HepG2 (cell line): ENCODE results near the gene TBC1D2B. TPM values are rescaled to one million over a fixed set of nuclear protein-coding genes. Genes with fewer than 3 reads are reported as not detected.

Source experiments
- ATAC-seq: fragments of 200-7000 bp; cut with Tn5 transposase; 3 replicates; pipeline ENCODE4 v1.9.1; 2020; ENCODE audit warnings: mild to moderate bottlenecking, moderate library complexity
- BruUV-seq: library from RNA; stranded (reverse); fragments of 400-500 nt; replicated peaks from 2 replicates; lab custom pipeline; 2021; lab: Mats Ljungman, UMichigan
- CTCF ChIA-PET: fragments of 300-600 bp; formaldehyde crosslinking; extraction: SDS; loops from one replicate; lab custom pipeline; 2021; ENCODE audit warnings: low total read pairs, inconsistent platforms, low intra/inter-chr PET ratio; lab: Yijun Ruan, JAX
- POLR2A ChIA-PET: fragments of 350-600 bp; sonication (Branson Sonifier 250); formaldehyde crosslinking; loops from one replicate; lab custom pipeline; 2020; ENCODE audit warnings: antibody characterized with exemption, inconsistent platforms; lab: Yijun Ruan, JAX
- DNase-seq: peaks from one replicate; pipeline ENCODE4 v3.0.0-alpha.2; 2015; ENCODE audit warnings: low spot score
- FAIRE-seq: peaks from 3 replicates; lab custom pipeline; 2011; peaks lifted over from hg19 to GRCh38; lab: Jason Lieb, UNC
- H2AFZ ChIP-seq: one replicate; pipeline ENCODE4 v1.6.1; 2011; ENCODE audit warnings: low read length, inconsistent platforms
- H3K27ac ChIP-seq: fragments of 300-600 bp; 3 replicates; pipeline ENCODE4 v1.8.0; 2011; ENCODE audit warnings: mixed run types, mild to moderate bottlenecking, mixed read lengths, low read length, inconsistent platforms; ENCODE audit not compliant: insufficient read depth; ENCODE audit errors: extremely low read length
- H3K27me3 ChIP-seq, 2 experiments: fragments of 200-600 bp in 1 of 2; 2 replicates in 1 of 2; 3 replicates in 1 of 2; pipeline versions ENCODE4 v1.6.0 to v1.8.0; 2011; ENCODE audit warnings: low read length in 2 of 2, mild to moderate bottlenecking in 2 of 2, moderate library complexity in 2 of 2, inconsistent platforms in 1 of 2; ENCODE audit not compliant: insufficient read depth in 2 of 2, control insufficient read depth in 1 of 2
- H3K36me3 ChIP-seq, 2 experiments: fragments of 200-600 bp in 1 of 2; replicated peaks in 1 of 2; 2 replicates in 1 of 2; 3 replicates in 1 of 2; pipeline versions ENCODE4 v1.5.1 to v1.8.0; 2011; ENCODE audit warnings: low read length in 2 of 2, inconsistent platforms in 1 of 2; ENCODE audit not compliant: insufficient read depth in 2 of 2, control insufficient read depth in 1 of 2
- H3K4me1 ChIP-seq: 2 replicates; pipeline ENCODE4 v1.5.1; 2012; ENCODE audit warnings: low read length, inconsistent platforms; ENCODE audit not compliant: insufficient read depth
- H3K4me2 ChIP-seq: 2 replicates; pipeline ENCODE4 v1.6.0; 2011; ENCODE audit warnings: low read depth, low read length, inconsistent platforms
- H3K4me3 ChIP-seq, 3 experiments: fragments of 200-600 bp in 1 of 3; sonication (generic), shearing (Covaris generic) in 1 of 3; replicated peaks in 1 of 3; 2 replicates each; pipeline ENCODE4 v1.5.1; 2011 to 2016; ENCODE audit warnings: low read length in 3 of 3, inconsistent platforms in 2 of 3, low read depth in 2 of 3, mild to moderate bottlenecking in 2 of 3, control low read depth in 1 of 3, mixed read lengths in 1 of 3; ENCODE audit not compliant: insufficient read depth in 1 of 3
- H3K79me2 ChIP-seq: one replicate; pipeline ENCODE4 v1.6.1; 2011; ENCODE audit warnings: low read length, inconsistent platforms; ENCODE audit not compliant: insufficient read depth
- H3K9ac ChIP-seq: 2 replicates; pipeline ENCODE4 v1.6.0; 2011; ENCODE audit warnings: mild to moderate bottlenecking, low read depth, low read length, inconsistent platforms; ENCODE audit not compliant: insufficient read depth
- H3K9me3 ChIP-seq: 2 replicates; pipeline ENCODE4 v1.5.1; 2012; ENCODE audit warnings: mild to moderate bottlenecking, low read length
- H4K20me1 ChIP-seq: 2 replicates; pipeline ENCODE4 v1.6.0; 2011; ENCODE audit warnings: inconsistent platforms, mild to moderate bottlenecking, low read length, moderate library complexity; ENCODE audit not compliant: insufficient read depth
- KLF11 ChIP-seq: IDR thresholded peaks from 2 replicates; pipeline ENCODE4 v1.6.1; 2016; ENCODE audit warnings: missing compliant biosample characterization
- LCORL ChIP-seq, 2 experiments: fragments of 450-650 bp in 1 of 2; sonication (generic) in 1 of 2; formaldehyde crosslinking in 1 of 2; IDR thresholded peaks; 2 replicates each; pipeline versions ENCODE4 v1.5.0 to v1.6.1; 2017 to 2020; ENCODE audit warnings: antibody characterized with exemption in 1 of 2, missing genetic modification reagents in 1 of 2
- NCOA5 ChIP-seq: sonication (generic); formaldehyde crosslinking; IDR thresholded peaks from 2 replicates; pipeline ENCODE4 v1.4.0; 2020; ENCODE audit warnings: missing genetic modification reagents
- POLR2AphosphoS2 ChIP-seq: IDR thresholded peaks from 2 replicates; pipeline ENCODE4 v1.6.1; 2011; ENCODE audit warnings: low read depth, low read length, improper control_type of control experiment
- POLR2G ChIP-seq: fragments of 200-400 bp; formaldehyde crosslinking; IDR thresholded peaks from 2 replicates; pipeline ENCODE4 v1.6.1; 2018; ENCODE audit warnings: mild to moderate bottlenecking, low read depth, low read length, moderate library complexity
- RBM22 ChIP-seq: fragments of 200-400 bp; formaldehyde crosslinking; optimal IDR thresholded peaks from 2 replicates; pipeline ENCODE3; 2017; ENCODE audit warnings: mild to moderate bottlenecking, low read length, moderate library complexity
- USF2 ChIP-seq, 2 experiments: sonication (generic) in 1 of 2; formaldehyde crosslinking in 1 of 2; IDR thresholded peaks; 2 replicates each; pipeline versions ENCODE4 v1.5.1 to v1.6.1; 2011 to 2020; ENCODE audit warnings: borderline replicate concordance in 1 of 2, low read depth in 1 of 2, low read length in 1 of 2, mild to moderate bottlenecking in 1 of 2, missing genetic modification reagents in 1 of 2, moderate library complexity in 1 of 2
- ZFX ChIP-seq: sonication (generic); formaldehyde crosslinking; IDR thresholded peaks from 2 replicates; pipeline ENCODE4 v1.4.0; 2020; ENCODE audit warnings: mild to moderate bottlenecking, low read depth, missing genetic modification reagents, moderate library complexity
- ZNF282 ChIP-seq: fragments of 450-650 bp; IDR thresholded peaks from 2 replicates; pipeline ENCODE4 v1.6.1; 2018; ENCODE audit not compliant: partially characterized antibody
- ZNF382 ChIP-seq: sonication (generic); formaldehyde crosslinking; IDR thresholded peaks from 2 replicates; pipeline ENCODE4 v1.5.0; 2020; ENCODE audit warnings: missing genetic modification reagents, mild to moderate bottlenecking, borderline replicate concordance
- ZNF44 ChIP-seq: sonication (generic); formaldehyde crosslinking; IDR thresholded peaks from 2 replicates; pipeline ENCODE4 v1.5.1; 2020; ENCODE audit warnings: mild to moderate bottlenecking, missing genetic modification reagents
- ZNF703 ChIP-seq: sonication (generic); formaldehyde crosslinking; IDR thresholded peaks from 2 replicates; pipeline ENCODE4 v1.5.1; 2020; ENCODE audit warnings: missing genetic modification reagents, mild to moderate bottlenecking, moderate library complexity, borderline replicate concordance
- ZZZ3 ChIP-seq: sonication (generic); formaldehyde crosslinking; IDR thresholded peaks from 2 replicates; pipeline ENCODE4 v1.4.0; 2020; ENCODE audit warnings: missing genetic modification reagents, mild to moderate bottlenecking, borderline replicate concordance
- WGBS: methylation state at CpG from one replicate; pipeline ENCODE4 v1.1.6; 2017; ENCODE audit warnings: low lambda C conversion rate; 5-methylcytosine and 5-hydroxymethylcytosine counted together
- in situ Hi-C: cut with HindIII; loops from 2 replicates; pipeline ENCODE4 v1.10.0; 2017; ENCODE audit warnings: low pct_unique_long_range_greater_than_20kb; ENCODE audit not compliant: extremely low pct_ligation_motif_present
- intact Hi-C: fragments of 100-400 bp; cut with micrococcal nuclease; formaldehyde crosslinking; loops from one replicate; pipeline ENCODE4 v1.10.0; 2022; ENCODE audit not compliant: unreplicated experiment
- polyA plus RNA-seq, 8 experiments: library from polyadenylated mRNA; depleted of rRNA in 3 of 8; stranded (reverse) in 7 of 8; unstranded in 1 of 8; fragments of >200 nt; fragmentation: Illumina TruSeq in 4 of 8; extraction: Trizol in 4 of 8; gene quantifications; 2 replicates each; pipeline versions ENCODE4 v1.2.1 to v1.2.3, GENCODE V29; 2011 to 2016; ENCODE audit warnings: low read depth in 4 of 8, missing spikeins in 1 of 8, mixed read lengths in 1 of 8; ENCODE audit not compliant: insufficient read depth in 1 of 8
- total RNA-seq, 5 experiments: library from RNA; depleted of rRNA; stranded (reverse); fragments of >200 nt; fragmentation: Illumina TruSeq; extraction: Trizol; gene quantifications; 2 replicates each; pipeline ENCODE4 v1.2.3, GENCODE V29; 2016; ENCODE audit warnings: low read depth in 1 of 5
- TF ChIP-seq, protein P1 (sequence below): sonication (generic); formaldehyde crosslinking; IDR thresholded peaks from 2 replicates; pipeline ENCODE4 v1.8.1; 2022; ENCODE audit warnings: low read depth, mild to moderate bottlenecking, missing genetic modification reagents
- TF ChIP-seq, protein P2 (sequence below): IDR thresholded peaks from 2 replicates; pipeline ENCODE4 v1.6.1; 2018; ENCODE audit warnings: missing genetic modification reagents, mild to moderate bottlenecking, missing compliant biosample characterization
- TF ChIP-seq, protein P3 (sequence below): sonication (generic); formaldehyde crosslinking; IDR thresholded peaks from 2 replicates; pipeline ENCODE4 v1.8.1; 2023; ENCODE audit warnings: mild to moderate bottlenecking, inconsistent platforms, moderate library complexity, missing genetic modification reagents, borderline replicate concordance

Gene TBC1D2B
- total and polyA plus RNA-seq, 2 of the 13 experiments (the other 11 are each of a cell fraction or from before 2014, with no cell fraction given), result 10.1 to 14.4 TPM

DNA sequence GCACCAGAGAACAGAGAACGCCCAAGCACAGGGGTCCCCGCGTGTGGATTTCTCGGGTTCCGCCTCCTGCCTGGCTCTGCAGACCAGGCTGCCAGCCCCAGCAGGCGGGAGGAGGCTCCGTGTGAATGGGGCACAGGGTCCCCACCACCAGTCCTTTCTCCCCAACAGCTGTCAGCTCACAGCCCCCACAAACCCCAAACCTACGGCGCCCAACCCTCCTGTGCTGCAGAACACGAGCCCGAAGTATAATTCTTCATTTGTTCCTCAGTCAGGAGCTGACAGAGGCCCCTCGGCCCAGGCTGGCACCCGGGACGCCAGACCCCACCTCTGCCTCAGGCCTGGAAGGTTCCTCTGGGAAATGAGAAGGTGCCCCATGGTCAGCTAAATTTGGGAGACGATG is 78.0 kb downstream of the TBC1D2B start (continued):
- TF ChIP-seq ZFX (CRISPR knock-in tag) (no peak), POLR2G (no peak), USF2 (IDR thresholded peaks at IDR 0.05; ENCODE audit: low read depth, low read length) (no peak), USF2 (CRISPR knock-in tag; IDR thresholded peaks at IDR 0.05; ENCODE audit: borderline replicate concordance) (no peak), POLR2AphosphoS2 (no peak), ZNF382 (no peak), ZZZ3 (CRISPR knock-in tag) (no peak), RBM22 (no peak), NCOA5 (no peak), ZNF44 (no peak)
- TF ChIP-seq, all 625 proteins: peak for 0

- FAIRE-seq, result no peak
- in situ Hi-C loops, result no loop called here
- TF ChIP-seq, protein P1, sequence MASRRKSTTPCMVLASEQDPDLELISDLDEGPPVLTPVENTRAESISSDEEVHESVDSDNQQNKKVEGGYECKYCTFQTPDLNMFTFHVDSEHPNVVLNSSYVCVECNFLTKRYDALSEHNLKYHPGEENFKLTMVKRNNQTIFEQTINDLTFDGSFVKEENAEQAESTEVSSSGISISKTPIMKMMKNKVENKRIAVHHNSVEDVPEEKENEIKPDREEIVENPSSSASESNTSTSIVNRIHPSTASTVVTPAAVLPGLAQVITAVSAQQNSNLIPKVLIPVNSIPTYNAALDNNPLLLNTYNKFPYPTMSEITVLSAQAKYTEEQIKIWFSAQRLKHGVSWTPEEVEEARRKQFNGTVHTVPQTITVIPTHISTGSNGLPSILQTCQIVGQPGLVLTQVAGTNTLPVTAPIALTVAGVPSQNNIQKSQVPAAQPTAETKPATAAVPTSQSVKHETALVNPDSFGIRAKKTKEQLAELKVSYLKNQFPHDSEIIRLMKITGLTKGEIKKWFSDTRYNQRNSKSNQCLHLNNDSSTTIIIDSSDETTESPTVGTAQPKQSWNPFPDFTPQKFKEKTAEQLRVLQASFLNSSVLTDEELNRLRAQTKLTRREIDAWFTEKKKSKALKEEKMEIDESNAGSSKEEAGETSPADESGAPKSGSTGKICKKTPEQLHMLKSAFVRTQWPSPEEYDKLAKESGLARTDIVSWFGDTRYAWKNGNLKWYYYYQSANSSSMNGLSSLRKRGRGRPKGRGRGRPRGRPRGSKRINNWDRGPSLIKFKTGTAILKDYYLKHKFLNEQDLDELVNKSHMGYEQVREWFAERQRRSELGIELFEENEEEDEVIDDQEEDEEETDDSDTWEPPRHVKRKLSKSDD (CRISPR knock-in tag), result no peak
- no peak for TF ChIP-seq POLR2AphosphoS2
- no peak for TF ChIP-seq ZNF282
- TF ChIP-seq ZNF703 (CRISPR knock-in tag), result no peak
- no peak for TF ChIP-seq KLF11 (CRISPR knock-in tag)
- TF ChIP-seq, protein P2, sequence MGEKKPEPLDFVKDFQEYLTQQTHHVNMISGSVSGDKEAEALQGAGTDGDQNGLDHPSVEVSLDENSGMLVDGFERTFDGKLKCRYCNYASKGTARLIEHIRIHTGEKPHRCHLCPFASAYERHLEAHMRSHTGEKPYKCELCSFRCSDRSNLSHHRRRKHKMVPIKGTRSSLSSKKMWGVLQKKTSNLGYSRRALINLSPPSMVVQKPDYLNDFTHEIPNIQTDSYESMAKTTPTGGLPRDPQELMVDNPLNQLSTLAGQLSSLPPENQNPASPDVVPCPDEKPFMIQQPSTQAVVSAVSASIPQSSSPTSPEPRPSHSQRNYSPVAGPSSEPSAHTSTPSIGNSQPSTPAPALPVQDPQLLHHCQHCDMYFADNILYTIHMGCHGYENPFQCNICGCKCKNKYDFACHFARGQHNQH, result no peak
- TF ChIP-seq LCORL (IDR thresholded peaks at IDR 0.05), result no peak
- TF ChIP-seq LCORL (CRISPR knock-in tag; IDR thresholded peaks at IDR 0.05), result no peak
- TF ChIP-seq, protein P3, sequence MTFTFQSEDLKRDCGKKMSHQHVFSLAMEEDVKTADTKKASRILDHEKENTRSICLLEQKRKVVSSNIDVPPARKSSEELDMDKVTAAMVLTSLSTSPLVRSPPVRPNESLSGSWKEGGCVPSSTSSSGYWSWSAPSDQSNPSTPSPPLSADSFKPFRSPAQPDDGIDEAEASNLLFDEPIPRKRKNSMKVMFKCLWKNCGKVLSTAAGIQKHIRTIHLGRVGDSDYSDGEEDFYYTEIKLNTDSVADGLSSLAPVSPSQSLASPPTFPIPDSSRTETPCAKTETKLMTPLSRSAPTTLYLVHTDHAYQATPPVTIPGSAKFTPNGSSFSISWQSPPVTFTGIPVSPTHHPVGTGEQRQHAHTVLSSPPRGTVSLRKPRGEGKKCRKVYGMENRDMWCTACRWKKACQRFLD (CRISPR knock-in tag), result no peak
Measured at GRCh38 chr15:77998592-77998991, 78.9 kb downstream of the TBC1D2B start.

More at GRCh38 chr15:77998592-77998991, 78.9 kb downstream of the TBC1D2B start:
- Histone ChIP-seq H3K4me2 (no peak overlapping the region), H3K4me3 (no peak overlapping the region), H4K20me1 (no peaks in the 10 kb centered on the region), H3K9me3 (no peaks in the 10 kb centered on the region), H3K27me3 (no peaks in the 10 kb centered on the region), H3K9ac (no peak overlapping the region), H3K36me3 (peaks cover 4 to 14% of the 10 kb centered on the region in 2 experiments; a peak in 3 of 5 replicates), H3K79me2 (no peaks in the 10 kb centered on the region), H2AFZ (no peak overlapping the region), H3K27ac (no peak overlapping the region), H3K4me1 (no peaks in the 10 kb centered on the region)
- intact Hi-C loops, result no loop called here
- no peak for ATAC-seq
- 97% methylated on average over 8 of the region's 8 CpGs for WGBS
- BruUV-seq, result no TSS peak
- ChIA-PET POLR2A (no interaction called here), CTCF (no interaction called here)
- no peak for DNase-seq
